Measurements from ENCODE around the gene DDIT4. TPM values are rescaled to one million over a fixed set of nuclear protein-coding genes. Genes with fewer than 3 reads are reported as not detected.

DDIT4 gene
- total RNA-seq, 1 experiment from 2014 or later, result 326 TPM

DNA sequence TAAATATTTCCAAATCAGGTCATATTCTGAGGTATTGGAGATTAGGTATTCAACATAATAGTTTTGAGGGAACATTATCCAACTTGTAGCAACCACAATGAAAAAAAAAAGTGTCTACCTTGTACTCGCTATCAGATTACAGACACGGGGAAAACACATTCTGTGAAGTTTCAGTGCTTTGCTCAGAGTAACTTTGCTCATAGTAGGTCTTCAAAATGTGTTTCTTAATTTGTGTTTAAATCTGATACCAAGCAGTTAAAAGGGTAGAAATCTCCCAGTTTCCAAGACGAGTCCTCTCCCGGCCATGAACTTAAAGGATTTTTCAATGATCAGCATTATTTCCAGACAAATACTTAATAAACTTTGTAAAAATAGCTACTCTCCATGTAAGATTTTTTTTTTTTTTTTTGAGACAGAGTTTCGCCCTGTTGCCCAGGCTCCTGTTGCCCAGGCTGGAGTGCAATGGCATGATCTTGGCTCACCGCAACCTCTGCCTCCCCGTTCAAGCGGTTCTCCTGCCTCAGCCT, 39.2 kb downstream of the DDIT4 start:
- no peak for TF ChIP-seq CTCF (IDR thresholded peaks at IDR 0.05; ENCODE audit: unreplicated experiment)
- no peak overlapping the region for H3K4me3 Mint-ChIP-seq (ENCODE audit: low read depth, unreplicated experiment)
- peaks cover 36% of the 10 kb centered on the region for H3K36me3 Mint-ChIP-seq (ENCODE audit: insufficient read depth, unreplicated experiment)
- H3K27me3 Mint-ChIP-seq (ENCODE audit: unreplicated experiment), result no peaks in the 10 kb centered on the region
- H3K9me3 Mint-ChIP-seq (ENCODE audit: low read depth, unreplicated experiment), result no peaks in the 10 kb centered on the region
- H3K4me1 Mint-ChIP-seq (ENCODE audit: low read depth, unreplicated experiment), result peaks cover 62% of the 10 kb centered on the region
- BruUV-seq (replicated peaks), result no TSS peak
- no peak for DNase-seq
- no peak overlapping the region for H3K27ac Mint-ChIP-seq (ENCODE audit: unreplicated experiment)
- intact Hi-C loops (cut with micrococcal nuclease; ENCODE audit: unreplicated experiment), result no loop called here
- CTCF ChIA-PET, result no interaction called here

DNA sequence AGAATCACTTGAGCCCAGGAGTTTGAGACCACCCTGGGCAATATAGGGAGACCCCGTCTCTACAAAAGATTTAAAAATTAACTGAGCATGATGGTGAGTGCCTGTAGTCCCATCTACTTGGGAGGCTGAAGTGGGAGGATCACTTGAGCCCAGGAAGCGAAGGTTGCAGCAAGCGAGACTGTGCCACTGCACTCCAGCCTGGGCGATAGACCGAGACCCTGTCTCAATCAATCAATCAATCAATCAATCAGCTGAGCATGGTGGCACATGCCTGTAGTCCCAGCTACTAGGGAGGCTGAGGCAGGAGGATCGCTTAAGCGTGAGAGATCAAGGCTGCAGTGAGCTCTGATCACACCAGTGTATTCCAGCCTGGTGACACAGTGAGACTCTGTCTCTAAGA, 40.5 kb downstream of the DDIT4 start:
- H3K27ac Mint-ChIP-seq (ENCODE audit: unreplicated experiment), result peak overlapping the region; percentile 96
- no TSS peak for BruUV-seq (replicated peaks)
- TF ChIP-seq CTCF (IDR thresholded peaks at IDR 0.05; ENCODE audit: unreplicated experiment), result no peak
- intact Hi-C loops (cut with micrococcal nuclease; ENCODE audit: unreplicated experiment), result no loop called here
- H3K4me1 Mint-ChIP-seq (ENCODE audit: low read depth, unreplicated experiment), result peaks cover 62% of the 10 kb centered on the region
- no peaks in the 10 kb centered on the region for H3K27me3 Mint-ChIP-seq (ENCODE audit: unreplicated experiment)
- CTCF ChIA-PET, result interaction anchor here (1.6 kb wide), 1 partner anchor 17 kb away, joined by 7 read pairs; no protein-coding TSS in a partner anchor
- no peaks in the 10 kb centered on the region for H3K9me3 Mint-ChIP-seq (ENCODE audit: low read depth, unreplicated experiment)
- H3K4me3 Mint-ChIP-seq (ENCODE audit: low read depth, unreplicated experiment), result no peak overlapping the region
- H3K36me3 Mint-ChIP-seq (ENCODE audit: insufficient read depth, unreplicated experiment), result peaks cover 34% of the 10 kb centered on the region
- DNase-seq, result no peak

- peak overlapping the region; percentile 96 for H3K27ac Mint-ChIP-seq (ENCODE audit: unreplicated experiment)
- CTCF ChIA-PET, result interaction anchor here (0.6 to 1.6 kb wide), 2 partner anchors 18 to 23 kb away, joined by 3 to 7 read pairs; no protein-coding TSS in a partner anchor
Measured at GRCh38 chr10:72315054-72315453, 41.3 kb downstream of the DDIT4 start.

GRCh38 chr10:72315611-72316385, 42.1 kb downstream of the DDIT4 start:
- DNase-seq, result peak; percentile 70
- Mint-ChIP-seq H3K36me3 (ENCODE audit: insufficient read depth, unreplicated experiment) (peaks cover 38% of the 10 kb centered on the region), H3K4me3 (ENCODE audit: low read depth, unreplicated experiment) (peak overlapping the region; percentile 24), H3K27ac (ENCODE audit: unreplicated experiment) (peak overlapping the region; percentile 96), H3K27me3 (ENCODE audit: unreplicated experiment) (no peaks in the 10 kb centered on the region), H3K4me1 (ENCODE audit: low read depth, unreplicated experiment) (peaks cover 59% of the 10 kb centered on the region), H3K9me3 (ENCODE audit: low read depth, unreplicated experiment) (no peaks in the 10 kb centered on the region)
- intact Hi-C loops (cut with micrococcal nuclease; ENCODE audit: unreplicated experiment), result no loop called here
- BruUV-seq (replicated peaks), result no TSS peak
- CTCF ChIA-PET, result interaction anchor here (0.6 to 1.6 kb wide), 5 partner anchors 13 to 400 kb away, joined by 3 to 7 read pairs (median 4); no protein-coding TSS in a partner anchor
- TF ChIP-seq CTCF (IDR thresholded peaks at IDR 0.05; ENCODE audit: unreplicated experiment), result no peak

More at GRCh38 chr10:72315054-72315453, 41.3 kb downstream of the DDIT4 start:
- TF ChIP-seq CTCF (IDR thresholded peaks at IDR 0.05; ENCODE audit: unreplicated experiment), result no peak
- no peak for DNase-seq
- H3K4me3 Mint-ChIP-seq (ENCODE audit: low read depth, unreplicated experiment), result peak overlapping the region; percentile 24
- no peaks in the 10 kb centered on the region for H3K27me3 Mint-ChIP-seq (ENCODE audit: unreplicated experiment)
- H3K9me3 Mint-ChIP-seq (ENCODE audit: low read depth, unreplicated experiment), result no peaks in the 10 kb centered on the region
- peaks cover 38% of the 10 kb centered on the region for H3K36me3 Mint-ChIP-seq (ENCODE audit: insufficient read depth, unreplicated experiment)
- no TSS peak for BruUV-seq (replicated peaks)
- intact Hi-C loops (cut with micrococcal nuclease; ENCODE audit: unreplicated experiment), result no loop called here
- H3K4me1 Mint-ChIP-seq (ENCODE audit: low read depth, unreplicated experiment), result peaks cover 59% of the 10 kb centered on the region
